Mucosa of rectum (tissue), 2 donors: ENCODE measurements around the gene SERPINA10.

Experiments
- H3K27ac ChIP-seq, 2 donors: one replicate each; pipeline ENCODE4 v1.7.0; 2013; ENCODE audit warnings: inconsistent platforms in 2 of 2, low read depth in 2 of 2, low read length in 2 of 2
- H3K27me3 ChIP-seq, 2 donors: one replicate each; pipeline ENCODE4 v1.7.0; 2013; ENCODE audit warnings: low read length in 2 of 2; ENCODE audit not compliant: control insufficient read depth in 2 of 2, insufficient read depth in 2 of 2
- H3K36me3 ChIP-seq, 2 donors: one replicate each; pipeline ENCODE4 v1.7.0; 2013; ENCODE audit warnings: low read length in 2 of 2; ENCODE audit not compliant: control insufficient read depth in 2 of 2, insufficient read depth in 2 of 2
- H3K4me1 ChIP-seq, 2 donors: one replicate each; pipeline ENCODE4 v1.7.0; 2013; ENCODE audit warnings: low read length in 2 of 2, mild to moderate bottlenecking in 1 of 2; ENCODE audit not compliant: control insufficient read depth in 2 of 2, insufficient read depth in 2 of 2
- H3K4me3 ChIP-seq, 2 donors: one replicate each; pipeline ENCODE4 v1.7.0; 2013; ENCODE audit warnings: low read length in 2 of 2
- H3K9ac ChIP-seq, 2 donors: one replicate each; pipeline ENCODE4 v1.7.0; 2013; ENCODE audit warnings: low read length in 2 of 2, low read depth in 1 of 2, mild to moderate bottlenecking in 1 of 2
- H3K9me3 ChIP-seq, 2 donors: one replicate each; pipeline ENCODE4 v1.7.0; 2013; ENCODE audit warnings: low read length in 2 of 2; ENCODE audit not compliant: control insufficient read depth in 2 of 2
- donor health status: healthy.
- donor health status: Normal muscosa, but diverticular disease.

The SERPINA10 gene

GRCh38 chr14:94292872-94293577, at the start of gene SERPINA10:
TSS of gene SERPINA10 (minus strand) at chr14:94293268. CDS start at chr14:94290593, 2,675 bp downstream.
- H3K4me1 ChIP-seq, result peaks cover 0 to 5% of the 10 kb centered on the region in 2 donors
- H3K4me3 ChIP-seq, result no peak within 1 kb of the TSS

GRCh38 chr14:94342334-94342934, 49.4 kb upstream of the SERPINA10 start:
- peak overlapping the region in 1 of 2 donors; percentile 9 for H3K9ac ChIP-seq
- H3K36me3 ChIP-seq, result no peaks in the 10 kb centered on the region
- H3K9me3 ChIP-seq, result no peaks in the 10 kb centered on the region
- peaks cover 10 to 13% of the 10 kb centered on the region in 2 donors for H3K4me1 ChIP-seq
- peak overlapping the region in 1 of 2 donors; percentile 34 for H3K4me3 ChIP-seq
- no peaks in the 10 kb centered on the region for H3K27me3 ChIP-seq
- H3K27ac ChIP-seq, result peak overlapping the region; percentile 65 to 71

More at GRCh38 chr14:94292872-94293577, at the start of gene SERPINA10:
- peak within 1 kb of the TSS in 1 of 2 donors; percentile 6 for H3K9ac ChIP-seq
- H3K27me3 ChIP-seq, result peaks cover 0 to 2% of the 10 kb centered on the region in 2 donors
- no peak within 1 kb of the TSS for H3K27ac ChIP-seq
- H3K36me3 ChIP-seq, result no peaks in the 10 kb centered on the region
- H3K9me3 ChIP-seq, result no peaks in the 10 kb centered on the region

- no peaks in the 10 kb centered on the region for H3K27me3 ChIP-seq
- H3K27ac ChIP-seq, result peak overlapping the region; percentile 65 to 71
- no peaks in the 10 kb centered on the region for H3K9me3 ChIP-seq
Measured at GRCh38 chr14:94341656-94342333, 48.7 kb upstream of the SERPINA10 start.

GRCh38 chr14:94340533-94340932, 47.5 kb upstream of the SERPINA10 start:
- Histone ChIP-seq H3K4me3 (no peak overlapping the region), H3K36me3 (no peaks in the 10 kb centered on the region), H3K27me3 (no peaks in the 10 kb centered on the region), H3K27ac (no peak overlapping the region), H3K9me3 (no peaks in the 10 kb centered on the region), H3K4me1 (peaks cover 10 to 13% of the 10 kb centered on the region in 2 donors), H3K9ac (no peak overlapping the region)

More at GRCh38 chr14:94341656-94342333, 48.7 kb upstream of the SERPINA10 start:
- Histone ChIP-seq H3K4me1 (peaks cover 10 to 13% of the 10 kb centered on the region in 2 donors), H3K36me3 (no peaks in the 10 kb centered on the region), H3K9ac (peak overlapping the region; percentile 9 to 20), H3K4me3 (peak overlapping the region in 1 of 2 donors; percentile 34)

GRCh38 chr14:94338023-94338422, 45.0 kb upstream of the SERPINA10 start:
- no peaks in the 10 kb centered on the region for H3K36me3 ChIP-seq
- H3K27me3 ChIP-seq, result no peaks in the 10 kb centered on the region
- peaks cover 10 to 13% of the 10 kb centered on the region in 2 donors for H3K4me1 ChIP-seq
- H3K27ac ChIP-seq, result no peak overlapping the region
- H3K9me3 ChIP-seq, result no peaks in the 10 kb centered on the region
- no peak overlapping the region for H3K4me3 ChIP-seq
- no peak overlapping the region for H3K9ac ChIP-seq

- H3K9me3 ChIP-seq, result no peaks in the 10 kb centered on the region
- H3K9ac ChIP-seq, result no peak overlapping the region
- H3K27ac ChIP-seq, result no peak overlapping the region
- no peak overlapping the region for H3K4me3 ChIP-seq
- H3K27me3 ChIP-seq, result no peaks in the 10 kb centered on the region
- H3K4me1 ChIP-seq, result peaks cover 6 to 7% of the 10 kb centered on the region in 2 donors
- H3K36me3 ChIP-seq, result no peaks in the 10 kb centered on the region
Measured at GRCh38 chr14:94337274-94337673, 44.2 kb upstream of the SERPINA10 start.

GRCh38 chr14:94334872-94335271, 41.8 kb upstream of the SERPINA10 start:
- H3K4me3 ChIP-seq, result no peak overlapping the region

GRCh38 chr14:94332587-94332986, 39.5 kb upstream of the SERPINA10 start:
- Histone ChIP-seq H3K4me3 (no peak overlapping the region), H3K27me3 (no peaks in the 10 kb centered on the region), H3K36me3 (no peaks in the 10 kb centered on the region), H3K4me1 (no peaks in the 10 kb centered on the region), H3K27ac (no peak overlapping the region), H3K9ac (no peak overlapping the region), H3K9me3 (no peaks in the 10 kb centered on the region)

More at GRCh38 chr14:94334872-94335271, 41.8 kb upstream of the SERPINA10 start:
- Histone ChIP-seq H3K36me3 (no peaks in the 10 kb centered on the region), H3K4me1 (no peaks in the 10 kb centered on the region), H3K27me3 (no peaks in the 10 kb centered on the region), H3K9me3 (no peaks in the 10 kb centered on the region), H3K27ac (no peak overlapping the region), H3K9ac (no peak overlapping the region)

GRCh38 chr14:94332063-94332583, 39.1 kb upstream of the SERPINA10 start:
- Histone ChIP-seq H3K36me3 (no peaks in the 10 kb centered on the region), H3K9ac (no peak overlapping the region), H3K4me1 (no peaks in the 10 kb centered on the region), H3K27ac (no peak overlapping the region), H3K4me3 (no peak overlapping the region), H3K27me3 (no peaks in the 10 kb centered on the region), H3K9me3 (no peaks in the 10 kb centered on the region)

GRCh38 chr14:94331462-94331861, 38.4 kb upstream of the SERPINA10 start:
- Histone ChIP-seq H3K27ac (no peak overlapping the region), H3K9me3 (no peaks in the 10 kb centered on the region), H3K27me3 (no peaks in the 10 kb centered on the region), H3K4me1 (no peaks in the 10 kb centered on the region), H3K36me3 (no peaks in the 10 kb centered on the region), H3K9ac (no peak overlapping the region), H3K4me3 (no peak overlapping the region)
